ENCODE results near the gene NME3.

Gene NME3

GRCh38 chr16:1721372-1721771 lies 50.0 kb downstream of the NME3 start:
- no peak for DNase-seq
